CD14-positive monocyte (primary cell): ENCODE results near the gene XNDC1N. TPM values are rescaled to one million over a fixed set of nuclear protein-coding genes. Genes with fewer than 3 reads are reported as not detected.

ENCODE experiments used
- DNase-seq, 3 donors: peaks; one replicate each; pipeline ENCODE4 v3.0.0-alpha.2; 2011 to 2022
- H2AFZ ChIP-seq: 2 replicates; pipeline ENCODE4 v1.6.0; 2012; ENCODE audit warnings: mild to moderate bottlenecking, low read depth, low read length, inconsistent platforms; ENCODE audit not compliant: insufficient read depth, poor library complexity, severe bottlenecking
- H3K27ac ChIP-seq, 2 donors: 1 replicate in 1 of 2; 2 replicates in 1 of 2; pipeline ENCODE4 v1.5.1; 2012 to 2013; ENCODE audit warnings: low read length in 2 of 2, control low read depth in 1 of 2, inconsistent platforms in 1 of 2, low read depth in 1 of 2, mild to moderate bottlenecking in 1 of 2
- H3K27me3 ChIP-seq, 2 donors: one replicate each; pipeline versions ENCODE4 v1.6.0 to v1.6.1; 2011 to 2013; ENCODE audit warnings: low read length in 2 of 2; ENCODE audit not compliant: control insufficient read depth in 2 of 2, insufficient read depth in 2 of 2
- H3K36me3 ChIP-seq, 2 donors: replicated peaks in 1 of 2; 1 replicate in 1 of 2; 2 replicates in 1 of 2; pipeline versions ENCODE4 v1.5.1 to v1.6.1; 2012 to 2013; ENCODE audit warnings: low read length in 2 of 2, control low read depth in 1 of 2, inconsistent platforms in 1 of 2, mild to moderate bottlenecking in 1 of 2; ENCODE audit not compliant: insufficient read depth in 2 of 2, control insufficient read depth in 1 of 2
- H3K4me1 ChIP-seq, 2 donors: 1 replicate in 1 of 2; 2 replicates in 1 of 2; pipeline versions ENCODE4 v1.5.1 to v1.6.1; 2012 to 2013; ENCODE audit warnings: low read length in 2 of 2, control low read depth in 1 of 2, inconsistent platforms in 1 of 2, mild to moderate bottlenecking in 1 of 2, moderate library complexity in 1 of 2; ENCODE audit not compliant: insufficient read depth in 2 of 2, control insufficient read depth in 1 of 2
- H3K4me2 ChIP-seq: replicated peaks from 2 replicates; pipeline ENCODE3; 2012; ENCODE audit warnings: low read length, moderate library complexity, mild to moderate bottlenecking; ENCODE audit not compliant: poor library complexity, severe bottlenecking; ENCODE audit errors: extremely low read depth
- H3K4me3 ChIP-seq, 3 experiments: fragments of 200-600 bp in 1 of 3; sonication (generic) in 1 of 3; replicated peaks in 1 of 3; 1 replicate in 2 of 3; 2 replicates in 1 of 3; pipeline ENCODE4 v1.5.1; 2011 to 2013; ENCODE audit warnings: low read length in 3 of 3, mild to moderate bottlenecking in 3 of 3, control low read depth in 2 of 3, low read depth in 2 of 3, inconsistent platforms in 1 of 3, moderate library complexity in 1 of 3
- H3K79me2 ChIP-seq: 2 replicates; pipeline ENCODE4 v1.6.0; 2012; ENCODE audit warnings: mild to moderate bottlenecking, control low read depth, inconsistent platforms, low read length, moderate library complexity; ENCODE audit not compliant: insufficient read depth
- H3K9ac ChIP-seq: 2 replicates; pipeline ENCODE4 v1.6.0; 2017; ENCODE audit warnings: low read length, mild to moderate bottlenecking; ENCODE audit not compliant: insufficient read depth, poor library complexity, severe bottlenecking
- H3K9me3 ChIP-seq, 2 donors: replicated peaks in 1 of 2; 1 replicate in 1 of 2; 2 replicates in 1 of 2; pipeline versions ENCODE4 v1.5.1 to v1.6.1; 2012 to 2013; ENCODE audit warnings: low read length in 2 of 2, control low read depth in 1 of 2; ENCODE audit not compliant: control insufficient read depth in 1 of 2, insufficient read depth in 1 of 2
- H4K20me1 ChIP-seq: 2 replicates; pipeline ENCODE4 v1.6.0; 2012; ENCODE audit warnings: mild to moderate bottlenecking, low read length, control low read depth, moderate library complexity; ENCODE audit not compliant: insufficient read depth
- H3K27ac Mint-ChIP-seq, 7 donors: one replicate each; pipeline ENCODE4 v1.8.0; 2020; ENCODE audit warnings: mild to moderate bottlenecking in 7 of 7, mixed read lengths in 7 of 7, moderate library complexity in 6 of 7, inconsistent platforms in 2 of 7
- H3K27me3 Mint-ChIP-seq, 3 donors: one replicate each; pipeline ENCODE4 v1.8.0; 2021 to 2022; ENCODE audit warnings: low read depth in 3 of 3, mild to moderate bottlenecking in 3 of 3, mixed read lengths in 3 of 3, moderate library complexity in 3 of 3, inconsistent platforms in 1 of 3
- H3K36me3 Mint-ChIP-seq, 2 donors: one replicate each; pipeline ENCODE4 v1.8.0; 2020; ENCODE audit warnings: mixed read lengths in 2 of 2, inconsistent platforms in 1 of 2, mild to moderate bottlenecking in 1 of 2
- H3K4me1 Mint-ChIP-seq: one replicate; pipeline ENCODE4 v1.8.0; 2020; ENCODE audit warnings: mild to moderate bottlenecking, mixed read lengths
- H3K4me3 Mint-ChIP-seq, 2 donors: one replicate each; pipeline ENCODE4 v1.8.0; 2020; ENCODE audit warnings: mild to moderate bottlenecking in 2 of 2, mixed read lengths in 2 of 2, moderate library complexity in 1 of 2
- H3K9me3 Mint-ChIP-seq, 7 donors: one replicate each; pipeline ENCODE4 v1.8.0; 2020 to 2022; ENCODE audit warnings: mixed read lengths in 7 of 7, mild to moderate bottlenecking in 6 of 7, moderate library complexity in 6 of 7, inconsistent platforms in 2 of 7
- CTCF ChIP-seq: fragments of 200-600 bp; IDR thresholded peaks from one replicate; pipeline ENCODE4 v1.8.0; 2022; ENCODE audit warnings: antibody characterized with exemption, mild to moderate bottlenecking
- WGBS: methylation state at CpG from one replicate; pipeline ENCODE4 v1.1.5; 2013; ENCODE audit warnings: missing lambda C conversion rate; ENCODE audit not compliant: insufficient coverage; 5-methylcytosine and 5-hydroxymethylcytosine counted together
- intact Hi-C, 2 donors: fragments of 100-400 bp; cut with micrococcal nuclease; formaldehyde crosslinking; loops; one replicate each; pipeline versions ENCODE4 v1.15.0 to v1.15.1; 2023
- polyA plus RNA-seq, 3 donors: library from polyadenylated mRNA; depleted of rRNA in 1 of 3; unstranded in 2 of 3; stranded (reverse) in 1 of 3; fragments of 300-500 nt in 2 of 3; fragments of >200 nt in 1 of 3; fragmentation: Illumina TruSeq in 2 of 3; gene quantifications; 1 replicate in 2 of 3; 2 replicates in 1 of 3; pipeline ENCODE4 v1.2.3, GENCODE V29; 2012 to 2021

The XNDC1N gene
- polyA plus RNA-seq, 3 donors = 0.80 to 2.1 (median 0.99) TPM

- intact Hi-C loops = loop anchor here (5.0 kb wide), 3 partner anchors 36 to 116 kb away; no protein-coding TSS in a partner anchor
- Histone ChIP-seq H3K79me2 (peaks cover 4% of the 10 kb centered on the region), H3K36me3 (peaks cover 13 to 55% of the 10 kb centered on the region in 2 donors), H3K27me3 (no peaks in the 10 kb centered on the region), H3K9me3 (no peaks in the 10 kb centered on the region), H3K4me2 (no peak overlapping the region), H4K20me1 (peaks cover 4% of the 10 kb centered on the region), H3K4me3 (no peak overlapping the region), H2AFZ (no peak overlapping the region), H3K27ac (no peak overlapping the region), H3K4me1 (peaks cover 7 to 11% of the 10 kb centered on the region in 2 donors), H3K9ac (no peak overlapping the region)
- 86% methylated on average over 3 of the region's 5 CpGs for WGBS
- no peak for DNase-seq
- TF ChIP-seq CTCF = no peak
- Mint-ChIP-seq H3K27me3 (peaks cover 0 to 3% (median 0%) of the 10 kb centered on the region in 3 donors), H3K4me1 (peaks cover 8% of the 10 kb centered on the region), H3K4me3 (no peak overlapping the region), H3K36me3 (peaks cover 42 to 46% of the 10 kb centered on the region in 2 donors), H3K27ac (peak overlapping the region in 4 of 7 donors; percentile 40 to 61 (median 44)), H3K9me3 (no peaks in the 10 kb centered on the region)
Observed at GRCh38 chr11:71976551-71976950, 48.2 kb upstream of the XNDC1N start.

GRCh38 chr11:71971680-71972079 lies 43.3 kb upstream of the XNDC1N start:
- no peak overlapping the region for H2AFZ ChIP-seq
- no peak overlapping the region for H3K4me3 ChIP-seq
- H3K27ac Mint-ChIP-seq = no peak overlapping the region
- H3K4me1 Mint-ChIP-seq = no peaks in the 10 kb centered on the region
- H3K36me3 Mint-ChIP-seq = peaks cover 45 to 49% of the 10 kb centered on the region in 2 donors
- H3K27ac ChIP-seq = no peak overlapping the region
- H3K9ac ChIP-seq = no peak overlapping the region
- H3K4me3 Mint-ChIP-seq = no peak overlapping the region
- no peaks in the 10 kb centered on the region for H3K9me3 ChIP-seq
- 100% methylated on average over 1 of the region's 2 CpGs for WGBS
- TF ChIP-seq CTCF = no peak
- H3K79me2 ChIP-seq = no peaks in the 10 kb centered on the region
- H3K4me1 ChIP-seq = no peaks in the 10 kb centered on the region
- no peaks in the 10 kb centered on the region for H4K20me1 ChIP-seq
- no peaks in the 10 kb centered on the region for H3K9me3 Mint-ChIP-seq
- H3K27me3 ChIP-seq = no peaks in the 10 kb centered on the region
- H3K27me3 Mint-ChIP-seq = no peaks in the 10 kb centered on the region
- H3K4me2 ChIP-seq = no peak overlapping the region
- no peak for DNase-seq
- peaks cover 26 to 72% of the 10 kb centered on the region in 2 donors for H3K36me3 ChIP-seq
- intact Hi-C loops = no loop called here
